HEK293T (cell line): ENCODE data around the gene ZBTB21.

ENCODE experiments used
- ARNT ChIP-seq: fragments of 450-650 bp; IDR thresholded peaks from 2 replicates; pipeline ENCODE4 v1.6.1; 2017; ENCODE audit warnings: mild to moderate bottlenecking
- BHLHE40 ChIP-seq: fragments of 450-650 bp; IDR thresholded peaks from 2 replicates; pipeline ENCODE4 v1.6.1; 2016; ENCODE audit warnings: mild to moderate bottlenecking, moderate library complexity, borderline replicate concordance
- FOXA1 ChIP-seq: fragments of 450-650 bp; IDR thresholded peaks from 2 replicates; pipeline ENCODE4 v1.6.1; 2016; ENCODE audit warnings: mild to moderate bottlenecking
- L3MBTL2 ChIP-seq: fragments of 450-650 bp; conservative IDR thresholded peaks from 2 replicates; pipeline ENCODE4 v1.6.1; 2016; ENCODE audit warnings: mild to moderate bottlenecking
- NFRKB ChIP-seq: fragments of 450-650 bp; IDR thresholded peaks from 2 replicates; pipeline ENCODE4 v1.6.1; 2016; ENCODE audit warnings: mild to moderate bottlenecking, moderate library complexity
- PKNOX1 ChIP-seq: fragments of 450-650 bp; IDR thresholded peaks from 2 replicates; pipeline ENCODE4 v1.6.1; 2016
- SP1 ChIP-seq: fragments of 450-650 bp; IDR thresholded peaks from 2 replicates; pipeline ENCODE4 v1.6.1; 2017
- TARDBP ChIP-seq: fragments of 450-650 bp; IDR thresholded peaks from 2 replicates; pipeline ENCODE4 v1.6.1; 2016

GRCh38 chr21:42019706-42020105 lies 9.5 kb upstream of the ZBTB21 start:
- TF ChIP-seq NFRKB: no peak
- TF ChIP-seq FOXA1: no peak
- no peak for TF ChIP-seq SP1
- TF ChIP-seq L3MBTL2: no peak
- no peak for TF ChIP-seq TARDBP
- no peak for TF ChIP-seq ARNT
- TF ChIP-seq PKNOX1: no peak
- no peak for TF ChIP-seq BHLHE40
